PFSK-1 (cell line): ENCODE results near the gene ROBO1.

Experiments
- FOXP2 ChIP-seq: optimal IDR thresholded peaks from 2 replicates; pipeline ENCODE3; 2011; ENCODE audit warnings: borderline replicate concordance, control low read depth, inconsistent platforms; ENCODE audit not compliant: insufficient read depth; ENCODE audit errors: extremely low read length, extremely low read depth
- POLR2AphosphoS5 ChIP-seq: IDR thresholded peaks from 2 replicates; pipeline ENCODE4 v1.6.1; 2012; ENCODE audit warnings: low read depth, mild to moderate bottlenecking, control low read depth, low read length, moderate library complexity
- REST ChIP-seq, 2 experiments: IDR thresholded peaks; 2 replicates each; pipeline versions ENCODE4 v1.6.1 to v1.8.0; 2011 to 2012; ENCODE audit warnings: low read depth in 2 of 2, low read length in 2 of 2, control low read depth in 1 of 2, inconsistent platforms in 1 of 2, mild to moderate bottlenecking in 1 of 2, moderate library complexity in 1 of 2; ENCODE audit not compliant: insufficient read depth in 1 of 2
- SIN3A ChIP-seq: IDR thresholded peaks from 2 replicates; pipeline ENCODE4 v1.6.1; 2012; ENCODE audit warnings: mild to moderate bottlenecking, low read length, moderate library complexity, borderline replicate concordance; ENCODE audit not compliant: insufficient read depth
- TAF1 ChIP-seq: IDR thresholded peaks from 2 replicates; pipeline ENCODE4 v1.6.1; 2012; ENCODE audit warnings: low read length, control low read depth, borderline replicate concordance; ENCODE audit not compliant: insufficient read depth

ROBO1 gene

GRCh38 chr3:78580681-78581080, 1187.1 kb downstream of the ROBO1 start:
- TF ChIP-seq REST (IDR thresholded peaks at IDR 0.05; ENCODE audit: insufficient read depth in 1 of 2, low read depth in 2 of 2, low read length in 2 of 2) (no peak), FOXP2 (no peak), POLR2AphosphoS5 (no peak), TAF1 (no peak), SIN3A (no peak)

GRCh38 chr3:78571486-78571885, 1196.3 kb downstream of the ROBO1 start:
- no peak for TF ChIP-seq FOXP2
- TF ChIP-seq POLR2AphosphoS5: no peak
- no peak for TF ChIP-seq TAF1
- TF ChIP-seq REST (IDR thresholded peaks at IDR 0.05; ENCODE audit: insufficient read depth in 1 of 2, low read depth in 2 of 2, low read length in 2 of 2): no peak
- TF ChIP-seq SIN3A: no peak

- no peak for TF ChIP-seq SIN3A
- TF ChIP-seq TAF1: no peak
- TF ChIP-seq REST (IDR thresholded peaks at IDR 0.05; ENCODE audit: insufficient read depth in 1 of 2, low read depth in 2 of 2, low read length in 2 of 2): no peak
- TF ChIP-seq POLR2AphosphoS5: no peak
- no peak for TF ChIP-seq FOXP2
Observed at GRCh38 chr3:78570496-78570895, 1197.3 kb downstream of the ROBO1 start.

GRCh38 chr3:78569804-78570203, 1198.0 kb downstream of the ROBO1 start:
- no peak for TF ChIP-seq POLR2AphosphoS5
- TF ChIP-seq TAF1: no peak
- no peak for TF ChIP-seq REST (IDR thresholded peaks at IDR 0.05; ENCODE audit: insufficient read depth in 1 of 2, low read depth in 2 of 2, low read length in 2 of 2)
- TF ChIP-seq SIN3A: no peak
- no peak for TF ChIP-seq FOXP2

- TF ChIP-seq REST (IDR thresholded peaks at IDR 0.05; ENCODE audit: insufficient read depth in 1 of 2, low read depth in 2 of 2, low read length in 2 of 2): no peak
- no peak for TF ChIP-seq TAF1
- TF ChIP-seq FOXP2: no peak
- no peak for TF ChIP-seq POLR2AphosphoS5
- no peak for TF ChIP-seq SIN3A
Observed at GRCh38 chr3:78565712-78566111, 1202.1 kb downstream of the ROBO1 start.
